HG03103 (cell line): ENCODE measurements around the gene RELN.
"Not testable (repeated sequence)": the region's sequence is repeated elsewhere in the genome, so short reads cannot be mapped to it uniquely, and the experiment has no call there.

Experiments used
- ATAC-seq: cut with Tn5 transposase; IDR thresholded peaks from one replicate; pipeline ENCODE4 v1.9.1; 2021; ENCODE audit warnings: low read depth; ENCODE audit not compliant: unreplicated experiment

Gene RELN

GRCh38 chr7:103947026-103947655 is 42.3 kb downstream of the RELN start:
- no peak for ATAC-seq

- no peak for ATAC-seq
Measured at GRCh38 chr7:103944230-103944900, 45.1 kb downstream of the RELN start.

GRCh38 chr7:103941976-103942375 is 47.5 kb downstream of the RELN start:
- ATAC-seq, result no peak

- ATAC-seq, result no peak
Measured at GRCh38 chr7:103940382-103941268, 48.8 kb downstream of the RELN start.

GRCh38 chr7:103937680-103938079 is 51.8 kb downstream of the RELN start:
- no peak for ATAC-seq

- ATAC-seq, result no peak
Measured at GRCh38 chr7:103936558-103936957, 52.9 kb downstream of the RELN start.

GRCh38 chr7:103934508-103934907 is 55.0 kb downstream of the RELN start:
- no peak for ATAC-seq

- no peak for ATAC-seq
Measured at GRCh38 chr7:103932389-103932788, 57.1 kb downstream of the RELN start.

- no peak for ATAC-seq
Measured at GRCh38 chr7:103929901-103930311, 59.6 kb downstream of the RELN start.

GRCh38 chr7:103928581-103928980 is 60.9 kb downstream of the RELN start:
- ATAC-seq, result no peak

GRCh38 chr7:103924184-103924583 is 65.3 kb downstream of the RELN start:
- ATAC-seq, result no peak

- ATAC-seq, result no peak
Measured at GRCh38 chr7:103922407-103922806, 67.1 kb downstream of the RELN start.

GRCh38 chr7:103921692-103922091 is 67.8 kb downstream of the RELN start:
- no peak for ATAC-seq

- no peak for ATAC-seq
Measured at GRCh38 chr7:103919272-103919868, 70.1 kb downstream of the RELN start.

GRCh38 chr7:103918631-103919271 is 70.7 kb downstream of the RELN start:
- no peak for ATAC-seq

GRCh38 chr7:103915680-103916357 is 73.6 kb downstream of the RELN start:
- no peak for ATAC-seq

GRCh38 chr7:103914147-103914899 is 75.1 kb downstream of the RELN start:
- ATAC-seq, result no peak

- no peak for ATAC-seq
Measured at GRCh38 chr7:103912891-103913605, 76.4 kb downstream of the RELN start.

GRCh38 chr7:103911015-103911414 is 78.4 kb downstream of the RELN start:
- not testable (repeated sequence) for ATAC-seq
